GM23338 (cell line): ENCODE measurements around the gene CPLX1. TPM values are rescaled to one million over a fixed set of nuclear protein-coding genes. Genes with fewer than 3 reads are reported as not detected.

Experiments used
- ATAC-seq: fragments of 200-7000 bp; cut with Tn5 transposase; 3 replicates; pipeline ENCODE4 v1.9.1; 2020
- DNase-seq: peaks from one replicate; pipeline ENCODE4 v3.0.0-alpha.2; 2015; ENCODE audit warnings: low spot score
- H2AFZ ChIP-seq: fragments of 200-600 bp; sonication (generic); 2 replicates; pipeline ENCODE4 v1.8.0; 2016; ENCODE audit warnings: antibody characterized with exemption, mild to moderate bottlenecking, moderate library complexity
- H3F3A ChIP-seq: fragments of 200-600 bp; sonication (generic); replicated peaks from 2 replicates; pipeline ENCODE4 v1.8.0; 2017; ENCODE audit warnings: antibody characterized with exemption, mixed run types, low read depth
- H3K27ac ChIP-seq: fragments of 200-600 bp; sonication (generic); 2 replicates; pipeline ENCODE4 v1.6.1; 2016; ENCODE audit warnings: low read depth
- H3K27me3 ChIP-seq: fragments of 200-600 bp; sonication (generic); 2 replicates; pipeline ENCODE4 v1.8.0; 2016; ENCODE audit warnings: mild to moderate bottlenecking, mixed run types, moderate library complexity; ENCODE audit not compliant: insufficient read depth
- H3K36me3 ChIP-seq: fragments of 200-600 bp; sonication (generic); 2 replicates; pipeline ENCODE4 v1.8.0; 2016; ENCODE audit warnings: mild to moderate bottlenecking; ENCODE audit not compliant: insufficient read depth
- H3K4me1 ChIP-seq: fragments of 200-600 bp; sonication (generic); 2 replicates; pipeline ENCODE4 v1.8.0; 2016; ENCODE audit warnings: mild to moderate bottlenecking, moderate library complexity; ENCODE audit not compliant: insufficient read depth
- H3K4me2 ChIP-seq: fragments of 200-600 bp; sonication (generic); 2 replicates; pipeline ENCODE4 v1.7.1; 2017; ENCODE audit warnings: mixed run types
- H3K4me3 ChIP-seq: fragments of 200-600 bp; sonication (generic); 2 replicates; pipeline ENCODE4 v1.6.1; 2016; ENCODE audit warnings: mixed run types
- H3K79me2 ChIP-seq: fragments of 200-600 bp; sonication (generic); replicated peaks from 2 replicates; pipeline ENCODE4 v1.8.0; 2017; ENCODE audit warnings: mild to moderate bottlenecking; ENCODE audit not compliant: insufficient read depth
- H3K9me2 ChIP-seq: fragments of 200-600 bp; sonication (generic); 2 replicates; pipeline ENCODE4 v1.8.0; 2017; ENCODE audit not compliant: insufficient read depth
- H4K20me1 ChIP-seq: fragments of 200-600 bp; sonication (generic); replicated peaks from 2 replicates; pipeline ENCODE4 v1.8.0; 2017; ENCODE audit warnings: mild to moderate bottlenecking; ENCODE audit not compliant: insufficient read depth
- H3K27ac Mint-ChIP-seq: 2 replicates; pipeline ENCODE4 v1.8.0; 2020; ENCODE audit warnings: inconsistent platforms, mild to moderate bottlenecking, moderate library complexity, mixed read lengths
- H3K27me3 Mint-ChIP-seq: 3 replicates; pipeline ENCODE4 v1.8.0; 2022; ENCODE audit warnings: low read depth, mild to moderate bottlenecking, moderate library complexity, mixed read lengths, inconsistent platforms; ENCODE audit not compliant: insufficient read depth, poor library complexity
- H3K36me3 Mint-ChIP-seq: 3 replicates; pipeline ENCODE4 v1.8.0; 2021; ENCODE audit warnings: low read depth, mild to moderate bottlenecking, inconsistent platforms, moderate library complexity, mixed read lengths
- H3K4me1 Mint-ChIP-seq: 3 replicates; pipeline ENCODE4 v1.8.0; 2020; ENCODE audit warnings: mild to moderate bottlenecking, inconsistent platforms, mixed read lengths
- H3K4me3 Mint-ChIP-seq: 3 replicates; pipeline ENCODE4 v1.8.0; 2021; ENCODE audit warnings: moderate library complexity, mild to moderate bottlenecking, inconsistent platforms, mixed read lengths
- H3K9me3 Mint-ChIP-seq: 3 replicates; pipeline ENCODE4 v1.8.0; 2020; ENCODE audit warnings: moderate library complexity, mild to moderate bottlenecking, inconsistent platforms, mixed read lengths
- CREB1 ChIP-seq: fragments of 250-450 bp; sonication (Bioruptor Pico); IDR thresholded peaks from 2 replicates; pipeline ENCODE4 v1.5.0; 2020; ENCODE audit warnings: low read depth, mild to moderate bottlenecking, moderate library complexity
- EZH2 ChIP-seq: fragments of 200-600 bp; sonication (generic); IDR thresholded peaks from one replicate; pipeline ENCODE4 v1.8.0; 2017; ENCODE audit warnings: antibody characterized with exemption, mild to moderate bottlenecking, low read depth; ENCODE audit not compliant: unreplicated experiment
- EZH2phosphoT487 ChIP-seq: fragments of 200-600 bp; sonication (generic); IDR thresholded peaks from one replicate; pipeline ENCODE4 v1.8.1; 2018; ENCODE audit warnings: antibody characterized with exemption; ENCODE audit not compliant: unreplicated experiment
- JUNB ChIP-seq: IDR thresholded peaks from one replicate; pipeline ENCODE4 v1.6.1; 2016; ENCODE audit warnings: antibody characterized with exemption; ENCODE audit not compliant: unreplicated experiment
- NANOG ChIP-seq: IDR thresholded peaks from 2 replicates; pipeline ENCODE4 v1.6.1; 2016; ENCODE audit warnings: antibody characterized with exemption, borderline replicate concordance
- POLR2AphosphoS5 ChIP-seq: IDR thresholded peaks from 2 replicates; pipeline ENCODE4 v1.6.1; 2016; ENCODE audit warnings: antibody characterized with exemption, low read depth
- REST ChIP-seq: IDR thresholded peaks from one replicate; pipeline ENCODE4 v1.6.1; 2018; ENCODE audit warnings: antibody characterized with exemption; ENCODE audit not compliant: unreplicated experiment
- STAT1 ChIP-seq: IDR thresholded peaks from one replicate; pipeline ENCODE4 v1.6.1; 2016; ENCODE audit warnings: antibody characterized with exemption; ENCODE audit not compliant: unreplicated experiment
- ZNF114 ChIP-seq: fragments of 250-450 bp; sonication (Bioruptor Pico); IDR thresholded peaks from 2 replicates; pipeline ENCODE4 v1.5.0; 2020; ENCODE audit warnings: mild to moderate bottlenecking, moderate library complexity
- ZNF331 ChIP-seq: fragments of 250-450 bp; sonication (Bioruptor Pico); IDR thresholded peaks from 2 replicates; pipeline ENCODE4 v1.5.0; 2020; ENCODE audit warnings: low read depth, mild to moderate bottlenecking, moderate library complexity
- polyA plus RNA-seq: library from polyadenylated mRNA; unstranded; fragments of >200 nt; fragmentation: Nextera tagmentation; extraction: Ambion mirVana; gene quantifications from 2 replicates; pipeline ENCODE4 v1.2.1, GENCODE V29; 2016
- total RNA-seq: library from RNA; depleted of rRNA; stranded (reverse); fragments of >200 nt; shearing (Covaris generic); gene quantifications from 2 replicates; pipeline ENCODE4 v1.2.3, GENCODE V29; 2014
- TF ChIP-seq, protein P1 (sequence below), 2 experiments: fragments of 200-600 bp in 1 of 2; sonication (generic) in 1 of 2; conservative IDR thresholded peaks; 2 replicates each; pipeline versions ENCODE4 v1.5.1 to v1.6.1; 2016 to 2017; ENCODE audit warnings: antibody characterized with exemption in 2 of 2, low read depth in 2 of 2, mild to moderate bottlenecking in 2 of 2, moderate library complexity in 1 of 2
- TF ChIP-seq, protein P2 (sequence below): fragments of 250-450 bp; sonication (Bioruptor Pico); IDR thresholded peaks from 2 replicates; pipeline ENCODE4 v1.5.0; 2020; ENCODE audit warnings: mild to moderate bottlenecking, moderate library complexity
- TF ChIP-seq, protein P3 (sequence below): IDR thresholded peaks from 2 replicates; pipeline ENCODE4 v1.6.1; 2016; ENCODE audit warnings: antibody characterized with exemption

Gene CPLX1
- total and polyA plus RNA-seq, 2 experiments from 2014 or later = 0.86 to 0.97 TPM

DNA sequence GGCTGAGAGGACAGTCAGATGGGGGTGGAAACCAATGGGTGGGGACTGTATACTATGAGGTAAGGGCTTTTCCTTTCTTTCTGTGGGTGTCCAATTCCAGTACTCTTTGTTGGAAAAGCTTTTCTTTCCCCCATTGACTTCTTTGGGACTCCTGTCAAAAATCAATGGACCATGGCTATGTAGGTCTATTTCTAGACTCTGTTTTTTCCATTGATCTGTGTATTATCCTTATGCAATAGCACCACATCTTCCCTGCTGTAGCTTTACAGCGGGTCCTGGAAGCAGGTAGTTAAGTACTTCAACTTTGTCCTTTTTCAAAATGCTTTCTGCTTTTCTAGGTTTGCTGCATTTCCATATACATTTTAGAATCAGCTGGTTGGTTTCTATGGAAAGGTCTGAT lies 11.8 kb upstream of the CPLX1 start:
- Histone ChIP-seq H3K9me2 (no peaks in the 10 kb centered on the region), H2AFZ (no peak overlapping the region)
- ATAC-seq = no peak

More for the DNA sequence above, 11.8 kb upstream of the CPLX1 start:
- no peaks in the 10 kb centered on the region for H4K20me1 ChIP-seq
- H3K4me3 ChIP-seq = no peak overlapping the region
- DNase-seq = no peak
- H3K27ac ChIP-seq = no peak overlapping the region
- Mint-ChIP-seq H3K4me3 (no peak overlapping the region), H3K27me3 (peaks cover 3% of the 10 kb centered on the region), H3K36me3 (peaks cover 5% of the 10 kb centered on the region; the same call in 2 of the 3 replicates), H3K27ac (no peak overlapping the region), H3K4me1 (no peaks in the 10 kb centered on the region), H3K9me3 (peaks cover 17% of the 10 kb centered on the region)
- H3K4me2 ChIP-seq = no peak overlapping the region
- H3K36me3 ChIP-seq = no peaks in the 10 kb centered on the region
- no peaks in the 10 kb centered on the region for H3K4me1 ChIP-seq
- H3F3A ChIP-seq = no peaks in the 10 kb centered on the region
- TF ChIP-seq EZH2 (no peak), POLR2AphosphoS5 (no peak), JUNB (no peak), REST (no peak), ZNF114 (no peak), ZNF331 (CRISPR knock-in tag) (no peak), EZH2phosphoT487 (no peak), CREB1 (CRISPR knock-in tag) (no peak), NANOG (no peak), STAT1 (no peak)
- TF ChIP-seq, protein P1, sequence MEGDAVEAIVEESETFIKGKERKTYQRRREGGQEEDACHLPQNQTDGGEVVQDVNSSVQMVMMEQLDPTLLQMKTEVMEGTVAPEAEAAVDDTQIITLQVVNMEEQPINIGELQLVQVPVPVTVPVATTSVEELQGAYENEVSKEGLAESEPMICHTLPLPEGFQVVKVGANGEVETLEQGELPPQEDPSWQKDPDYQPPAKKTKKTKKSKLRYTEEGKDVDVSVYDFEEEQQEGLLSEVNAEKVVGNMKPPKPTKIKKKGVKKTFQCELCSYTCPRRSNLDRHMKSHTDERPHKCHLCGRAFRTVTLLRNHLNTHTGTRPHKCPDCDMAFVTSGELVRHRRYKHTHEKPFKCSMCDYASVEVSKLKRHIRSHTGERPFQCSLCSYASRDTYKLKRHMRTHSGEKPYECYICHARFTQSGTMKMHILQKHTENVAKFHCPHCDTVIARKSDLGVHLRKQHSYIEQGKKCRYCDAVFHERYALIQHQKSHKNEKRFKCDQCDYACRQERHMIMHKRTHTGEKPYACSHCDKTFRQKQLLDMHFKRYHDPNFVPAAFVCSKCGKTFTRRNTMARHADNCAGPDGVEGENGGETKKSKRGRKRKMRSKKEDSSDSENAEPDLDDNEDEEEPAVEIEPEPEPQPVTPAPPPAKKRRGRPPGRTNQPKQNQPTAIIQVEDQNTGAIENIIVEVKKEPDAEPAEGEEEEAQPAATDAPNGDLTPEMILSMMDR (conservative IDR thresholded peaks at IDR 0.05; ENCODE audit: low read depth in 2 of 2) = no peak
- TF ChIP-seq, protein P2, sequence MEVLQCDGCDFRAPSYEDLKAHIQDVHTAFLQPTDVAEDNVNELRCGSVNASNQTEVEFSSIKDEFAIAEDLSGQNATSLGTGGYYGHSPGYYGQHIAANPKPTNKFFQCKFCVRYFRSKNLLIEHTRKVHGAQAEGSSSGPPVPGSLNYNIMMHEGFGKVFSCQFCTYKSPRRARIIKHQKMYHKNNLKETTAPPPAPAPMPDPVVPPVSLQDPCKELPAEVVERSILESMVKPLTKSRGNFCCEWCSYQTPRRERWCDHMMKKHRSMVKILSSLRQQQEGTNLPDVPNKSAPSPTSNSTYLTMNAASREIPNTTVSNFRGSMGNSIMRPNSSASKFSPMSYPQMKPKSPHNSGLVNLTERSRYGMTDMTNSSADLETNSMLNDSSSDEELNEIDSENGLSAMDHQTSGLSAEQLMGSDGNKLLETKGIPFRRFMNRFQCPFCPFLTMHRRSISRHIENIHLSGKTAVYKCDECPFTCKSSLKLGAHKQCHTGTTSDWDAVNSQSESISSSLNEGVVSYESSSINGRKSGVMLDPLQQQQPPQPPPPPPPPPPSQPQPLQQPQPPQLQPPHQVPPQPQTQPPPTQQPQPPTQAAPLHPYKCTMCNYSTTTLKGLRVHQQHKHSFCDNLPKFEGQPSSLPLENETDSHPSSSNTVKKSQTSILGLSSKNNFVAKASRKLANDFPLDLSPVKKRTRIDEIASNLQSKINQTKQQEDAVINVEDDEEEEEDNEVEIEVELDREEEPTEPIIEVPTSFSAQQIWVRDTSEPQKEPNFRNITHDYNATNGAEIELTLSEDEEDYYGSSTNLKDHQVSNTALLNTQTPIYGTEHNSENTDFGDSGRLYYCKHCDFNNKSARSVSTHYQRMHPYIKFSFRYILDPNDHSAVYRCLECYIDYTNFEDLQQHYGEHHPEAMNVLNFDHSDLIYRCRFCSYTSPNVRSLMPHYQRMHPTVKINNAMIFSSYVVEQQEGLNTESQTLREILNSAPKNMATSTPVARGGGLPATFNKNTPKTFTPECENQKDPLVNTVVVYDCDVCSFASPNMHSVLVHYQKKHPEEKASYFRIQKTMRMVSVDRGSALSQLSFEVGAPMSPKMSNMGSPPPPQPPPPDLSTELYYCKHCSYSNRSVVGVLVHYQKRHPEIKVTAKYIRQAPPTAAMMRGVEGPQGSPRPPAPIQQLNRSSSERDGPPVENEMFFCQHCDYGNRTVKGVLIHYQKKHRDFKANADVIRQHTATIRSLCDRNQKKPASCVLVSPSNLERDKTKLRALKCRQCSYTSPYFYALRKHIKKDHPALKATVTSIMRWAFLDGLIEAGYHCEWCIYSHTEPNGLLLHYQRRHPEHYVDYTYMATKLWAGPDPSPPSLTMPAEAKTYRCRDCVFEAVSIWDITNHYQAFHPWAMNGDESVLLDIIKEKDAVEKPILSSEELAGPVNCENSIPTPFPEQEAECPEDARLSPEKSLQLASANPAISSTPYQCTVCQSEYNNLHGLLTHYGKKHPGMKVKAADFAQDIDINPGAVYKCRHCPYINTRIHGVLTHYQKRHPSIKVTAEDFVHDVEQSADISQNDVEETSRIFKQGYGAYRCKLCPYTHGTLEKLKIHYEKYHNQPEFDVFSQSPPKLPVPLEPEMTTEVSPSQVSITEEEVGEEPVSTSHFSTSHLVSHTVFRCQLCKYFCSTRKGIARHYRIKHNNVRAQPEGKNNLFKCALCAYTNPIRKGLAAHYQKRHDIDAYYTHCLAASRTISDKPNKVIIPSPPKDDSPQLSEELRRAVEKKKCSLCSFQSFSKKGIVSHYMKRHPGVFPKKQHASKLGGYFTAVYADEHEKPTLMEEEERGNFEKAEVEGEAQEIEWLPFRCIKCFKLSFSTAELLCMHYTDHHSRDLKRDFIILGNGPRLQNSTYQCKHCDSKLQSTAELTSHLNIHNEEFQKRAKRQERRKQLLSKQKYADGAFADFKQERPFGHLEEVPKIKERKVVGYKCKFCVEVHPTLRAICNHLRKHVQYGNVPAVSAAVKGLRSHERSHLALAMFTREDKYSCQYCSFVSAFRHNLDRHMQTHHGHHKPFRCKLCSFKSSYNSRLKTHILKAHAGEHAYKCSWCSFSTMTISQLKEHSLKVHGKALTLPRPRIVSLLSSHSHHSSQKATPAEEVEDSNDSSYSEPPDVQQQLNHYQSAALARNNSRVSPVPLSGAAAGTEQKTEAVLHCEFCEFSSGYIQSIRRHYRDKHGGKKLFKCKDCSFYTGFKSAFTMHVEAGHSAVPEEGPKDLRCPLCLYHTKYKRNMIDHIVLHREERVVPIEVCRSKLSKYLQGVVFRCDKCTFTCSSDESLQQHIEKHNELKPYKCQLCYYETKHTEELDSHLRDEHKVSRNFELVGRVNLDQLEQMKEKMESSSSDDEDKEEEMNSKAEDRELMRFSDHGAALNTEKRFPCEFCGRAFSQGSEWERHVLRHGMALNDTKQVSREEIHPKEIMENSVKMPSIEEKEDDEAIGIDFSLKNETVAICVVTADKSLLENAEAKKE (CRISPR knock-in tag) = no peak
- TF ChIP-seq, protein P3, sequence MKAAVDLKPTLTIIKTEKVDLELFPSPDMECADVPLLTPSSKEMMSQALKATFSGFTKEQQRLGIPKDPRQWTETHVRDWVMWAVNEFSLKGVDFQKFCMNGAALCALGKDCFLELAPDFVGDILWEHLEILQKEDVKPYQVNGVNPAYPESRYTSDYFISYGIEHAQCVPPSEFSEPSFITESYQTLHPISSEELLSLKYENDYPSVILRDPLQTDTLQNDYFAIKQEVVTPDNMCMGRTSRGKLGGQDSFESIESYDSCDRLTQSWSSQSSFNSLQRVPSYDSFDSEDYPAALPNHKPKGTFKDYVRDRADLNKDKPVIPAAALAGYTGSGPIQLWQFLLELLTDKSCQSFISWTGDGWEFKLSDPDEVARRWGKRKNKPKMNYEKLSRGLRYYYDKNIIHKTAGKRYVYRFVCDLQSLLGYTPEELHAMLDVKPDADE = no peak
- no peaks in the 10 kb centered on the region for H3K27me3 ChIP-seq
- no peaks in the 10 kb centered on the region for H3K79me2 ChIP-seq
